GM23248 (cell line): ENCODE measurements around the gene SLC29A2.

Experiments
- EZH2 ChIP-seq: fragments of 200-600 bp; sonication (generic); IDR thresholded peaks from 2 replicates; pipeline ENCODE4 v1.6.1; 2018; ENCODE audit warnings: antibody characterized with exemption, mild to moderate bottlenecking; ENCODE audit not compliant: insufficient read depth, poor library complexity, severe bottlenecking
- EZH2phosphoT487 ChIP-seq: fragments of 200-600 bp; sonication (generic); IDR thresholded peaks from 2 replicates; pipeline ENCODE4 v1.6.1; 2018; ENCODE audit warnings: antibody characterized with exemption, moderate library complexity, mild to moderate bottlenecking, low read depth; ENCODE audit not compliant: insufficient read depth

DNA sequence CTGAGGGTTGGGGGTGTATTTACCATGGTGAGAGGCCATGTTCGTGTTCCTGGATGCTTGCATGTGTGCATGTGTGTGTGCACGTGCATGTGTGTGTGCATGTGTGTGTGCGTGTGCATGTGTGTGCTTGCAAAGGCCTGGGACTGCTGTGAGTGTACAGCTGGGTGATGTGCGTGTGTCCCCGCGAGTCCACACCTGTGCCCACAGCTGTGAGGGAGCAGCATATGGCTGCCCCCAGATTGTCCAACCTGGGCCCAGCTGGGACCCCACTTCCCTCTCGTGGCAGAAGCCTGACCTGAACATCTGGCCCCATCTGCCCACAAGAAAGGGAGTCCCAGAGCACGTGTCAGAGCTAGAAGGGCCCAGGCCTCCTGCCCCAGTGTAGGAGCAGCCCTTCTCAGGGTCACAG is 46.3 kb downstream of the SLC29A2 start:
- TF ChIP-seq EZH2phosphoT487: no peak
- no peak for TF ChIP-seq EZH2
